K562 (cell line): ENCODE data around the gene PHKA2.

Experiments
- NFYB ChIP-seq: IDR thresholded peaks from 2 replicates; pipeline ENCODE4 v1.6.1; 2011; ENCODE audit warnings: mild to moderate bottlenecking, moderate library complexity; ENCODE audit not compliant: insufficient read length; ENCODE audit errors: extremely low read depth
- POLR2A ChIP-seq: fragments of 450-650 bp; conservative IDR thresholded peaks from 2 replicates; pipeline ENCODE4 v1.6.1; 2016
- POLR2AphosphoS2 ChIP-seq: IDR thresholded peaks from 2 replicates; pipeline ENCODE4 v1.6.1; 2012; ENCODE audit warnings: low read length, improper control_type of control experiment
- SIRT6 ChIP-seq: IDR thresholded peaks from one replicate; pipeline ENCODE4 v1.6.1; 2012; ENCODE audit warnings: low read depth, mild to moderate bottlenecking, control low read depth, inconsistent platforms, low read length, moderate library complexity
- TCF7L2 ChIP-seq: fragments of 150-350 bp; IDR thresholded peaks from 2 replicates; pipeline ENCODE4 v1.6.1; 2016; ENCODE audit warnings: low read depth, mild to moderate bottlenecking, low read length, moderate library complexity
- TF ChIP-seq, protein P1 (sequence below): sonication (generic); formaldehyde crosslinking; IDR thresholded peaks from 2 replicates; pipeline ENCODE4 v1.8.1; 2022; ENCODE audit warnings: missing genetic modification reagents
- TF ChIP-seq, protein P2 (sequence below): sonication (generic); formaldehyde crosslinking; IDR thresholded peaks from 2 replicates; pipeline ENCODE4 v1.8.0; 2022; ENCODE audit warnings: missing genetic modification reagents, mild to moderate bottlenecking, moderate library complexity, borderline replicate concordance
- TF ChIP-seq, protein P3 (sequence below), 3 experiments: IDR thresholded peaks in 2 of 3; conservative IDR thresholded peaks in 1 of 3; 2 replicates each; pipeline ENCODE4 v1.5.1; 2011 to 2012; ENCODE audit warnings: low read length in 3 of 3, mild to moderate bottlenecking in 3 of 3, control low read depth in 2 of 3, improper control_type of control experiment in 1 of 3, inconsistent platforms in 1 of 3, low read depth in 1 of 3, mixed read lengths in 1 of 3, moderate library complexity in 1 of 3; ENCODE audit not compliant: insufficient read depth in 2 of 3
- TF ChIP-seq, protein P4 (sequence below): fragments of 450-650 bp; IDR thresholded peaks from 2 replicates; pipeline ENCODE4 v1.6.1; 2016; ENCODE audit warnings: mild to moderate bottlenecking
- TF ChIP-seq, protein P5 (sequence below), 2 experiments: fragments of 200-800 bp in 1 of 2; sonication (Bioruptor generic) in 1 of 2; sonication (generic) in 1 of 2; formaldehyde crosslinking in 1 of 2; IDR thresholded peaks in 1 of 2; conservative IDR thresholded peaks in 1 of 2; 2 replicates each; pipeline versions ENCODE4 v1.5.0 to v1.6.1; 2016 to 2020; ENCODE audit warnings: missing compliant biosample characterization in 1 of 2, missing genetic modification characterization in 1 of 2, missing genetic modification reagents in 1 of 2

DNA sequence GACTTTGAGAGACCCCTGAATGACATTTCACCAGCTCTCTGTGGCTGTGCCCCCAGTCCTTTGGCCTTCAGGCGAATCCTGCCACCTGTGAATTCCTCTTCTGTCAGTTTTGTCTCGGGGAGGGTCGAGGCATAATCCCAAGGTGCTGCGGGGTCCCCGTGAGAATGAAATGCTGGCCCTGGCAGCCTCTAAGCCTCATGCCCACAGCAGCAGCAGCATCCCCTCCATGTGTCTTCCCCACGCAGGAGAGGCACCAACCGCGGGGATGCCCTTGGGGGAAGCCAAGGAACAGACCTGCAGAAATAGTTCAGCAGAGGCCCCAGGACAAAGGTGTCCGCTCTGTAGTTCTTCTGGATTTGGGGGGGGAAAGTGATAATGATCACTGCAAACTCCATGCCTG, 104.8 kb downstream of the PHKA2 start:
- no peak for TF ChIP-seq SIRT6
- TF ChIP-seq POLR2AphosphoS2, result no peak
- TF ChIP-seq NFYB, result no peak
- TF ChIP-seq, protein P1, sequence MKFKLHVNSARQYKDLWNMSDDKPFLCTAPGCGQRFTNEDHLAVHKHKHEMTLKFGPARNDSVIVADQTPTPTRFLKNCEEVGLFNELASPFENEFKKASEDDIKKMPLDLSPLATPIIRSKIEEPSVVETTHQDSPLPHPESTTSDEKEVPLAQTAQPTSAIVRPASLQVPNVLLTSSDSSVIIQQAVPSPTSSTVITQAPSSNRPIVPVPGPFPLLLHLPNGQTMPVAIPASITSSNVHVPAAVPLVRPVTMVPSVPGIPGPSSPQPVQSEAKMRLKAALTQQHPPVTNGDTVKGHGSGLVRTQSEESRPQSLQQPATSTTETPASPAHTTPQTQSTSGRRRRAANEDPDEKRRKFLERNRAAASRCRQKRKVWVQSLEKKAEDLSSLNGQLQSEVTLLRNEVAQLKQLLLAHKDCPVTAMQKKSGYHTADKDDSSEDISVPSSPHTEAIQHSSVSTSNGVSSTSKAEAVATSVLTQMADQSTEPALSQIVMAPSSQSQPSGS, result no peak
- no peak for TF ChIP-seq POLR2A
- TF ChIP-seq, protein P2, sequence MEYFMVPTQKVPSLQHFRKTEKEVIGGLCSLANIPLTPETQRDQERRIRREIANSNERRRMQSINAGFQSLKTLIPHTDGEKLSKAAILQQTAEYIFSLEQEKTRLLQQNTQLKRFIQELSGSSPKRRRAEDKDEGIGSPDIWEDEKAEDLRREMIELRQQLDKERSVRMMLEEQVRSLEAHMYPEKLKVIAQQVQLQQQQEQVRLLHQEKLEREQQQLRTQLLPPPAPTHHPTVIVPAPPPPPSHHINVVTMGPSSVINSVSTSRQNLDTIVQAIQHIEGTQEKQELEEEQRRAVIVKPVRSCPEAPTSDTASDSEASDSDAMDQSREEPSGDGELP, result no peak
- TF ChIP-seq, protein P3, sequence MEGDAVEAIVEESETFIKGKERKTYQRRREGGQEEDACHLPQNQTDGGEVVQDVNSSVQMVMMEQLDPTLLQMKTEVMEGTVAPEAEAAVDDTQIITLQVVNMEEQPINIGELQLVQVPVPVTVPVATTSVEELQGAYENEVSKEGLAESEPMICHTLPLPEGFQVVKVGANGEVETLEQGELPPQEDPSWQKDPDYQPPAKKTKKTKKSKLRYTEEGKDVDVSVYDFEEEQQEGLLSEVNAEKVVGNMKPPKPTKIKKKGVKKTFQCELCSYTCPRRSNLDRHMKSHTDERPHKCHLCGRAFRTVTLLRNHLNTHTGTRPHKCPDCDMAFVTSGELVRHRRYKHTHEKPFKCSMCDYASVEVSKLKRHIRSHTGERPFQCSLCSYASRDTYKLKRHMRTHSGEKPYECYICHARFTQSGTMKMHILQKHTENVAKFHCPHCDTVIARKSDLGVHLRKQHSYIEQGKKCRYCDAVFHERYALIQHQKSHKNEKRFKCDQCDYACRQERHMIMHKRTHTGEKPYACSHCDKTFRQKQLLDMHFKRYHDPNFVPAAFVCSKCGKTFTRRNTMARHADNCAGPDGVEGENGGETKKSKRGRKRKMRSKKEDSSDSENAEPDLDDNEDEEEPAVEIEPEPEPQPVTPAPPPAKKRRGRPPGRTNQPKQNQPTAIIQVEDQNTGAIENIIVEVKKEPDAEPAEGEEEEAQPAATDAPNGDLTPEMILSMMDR (IDR thresholded peaks at IDR 0.05 in 2 of 3, conservative IDR thresholded peaks at IDR 0.05 in 1 of 3; ENCODE audit: insufficient read depth in 2 of 3, low read depth in 1 of 3, low read length in 3 of 3), result no peak
- TF ChIP-seq, protein P4, sequence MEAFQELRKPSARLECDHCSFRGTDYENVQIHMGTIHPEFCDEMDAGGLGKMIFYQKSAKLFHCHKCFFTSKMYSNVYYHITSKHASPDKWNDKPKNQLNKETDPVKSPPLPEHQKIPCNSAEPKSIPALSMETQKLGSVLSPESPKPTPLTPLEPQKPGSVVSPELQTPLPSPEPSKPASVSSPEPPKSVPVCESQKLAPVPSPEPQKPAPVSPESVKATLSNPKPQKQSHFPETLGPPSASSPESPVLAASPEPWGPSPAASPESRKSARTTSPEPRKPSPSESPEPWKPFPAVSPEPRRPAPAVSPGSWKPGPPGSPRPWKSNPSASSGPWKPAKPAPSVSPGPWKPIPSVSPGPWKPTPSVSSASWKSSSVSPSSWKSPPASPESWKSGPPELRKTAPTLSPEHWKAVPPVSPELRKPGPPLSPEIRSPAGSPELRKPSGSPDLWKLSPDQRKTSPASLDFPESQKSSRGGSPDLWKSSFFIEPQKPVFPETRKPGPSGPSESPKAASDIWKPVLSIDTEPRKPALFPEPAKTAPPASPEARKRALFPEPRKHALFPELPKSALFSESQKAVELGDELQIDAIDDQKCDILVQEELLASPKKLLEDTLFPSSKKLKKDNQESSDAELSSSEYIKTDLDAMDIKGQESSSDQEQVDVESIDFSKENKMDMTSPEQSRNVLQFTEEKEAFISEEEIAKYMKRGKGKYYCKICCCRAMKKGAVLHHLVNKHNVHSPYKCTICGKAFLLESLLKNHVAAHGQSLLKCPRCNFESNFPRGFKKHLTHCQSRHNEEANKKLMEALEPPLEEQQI, result no peak
- TF ChIP-seq, protein P5, sequence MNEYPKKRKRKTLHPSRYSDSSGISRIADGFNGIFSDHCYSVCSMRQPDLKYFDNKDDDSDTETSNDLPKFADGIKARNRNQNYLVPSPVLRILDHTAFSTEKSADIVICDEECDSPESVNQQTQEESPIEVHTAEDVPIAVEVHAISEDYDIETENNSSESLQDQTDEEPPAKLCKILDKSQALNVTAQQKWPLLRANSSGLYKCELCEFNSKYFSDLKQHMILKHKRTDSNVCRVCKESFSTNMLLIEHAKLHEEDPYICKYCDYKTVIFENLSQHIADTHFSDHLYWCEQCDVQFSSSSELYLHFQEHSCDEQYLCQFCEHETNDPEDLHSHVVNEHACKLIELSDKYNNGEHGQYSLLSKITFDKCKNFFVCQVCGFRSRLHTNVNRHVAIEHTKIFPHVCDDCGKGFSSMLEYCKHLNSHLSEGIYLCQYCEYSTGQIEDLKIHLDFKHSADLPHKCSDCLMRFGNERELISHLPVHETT (CRISPR knock-in tag; conservative IDR thresholded peaks at IDR 0.05 in 1 of 2, IDR thresholded peaks at IDR 0.05 in 1 of 2), result no peak
- no peak for TF ChIP-seq TCF7L2
